DND-41 (cell line): Measurements from ENCODE around the gene TBCD.

ENCODE experiments used
- CTCF ChIP-seq: IDR thresholded peaks from 2 replicates; pipeline ENCODE4 v1.5.1; 2012; ENCODE audit warnings: borderline replicate concordance, low read length, moderate library complexity, mild to moderate bottlenecking; ENCODE audit not compliant: poor library complexity, severe bottlenecking; ENCODE audit errors: extremely low read depth
- EZH2 ChIP-seq: IDR thresholded peaks from 3 replicates; pipeline ENCODE4 v1.6.1; 2012; ENCODE audit warnings: borderline replicate concordance, low read depth, mild to moderate bottlenecking, moderate library complexity, low read length, inconsistent platforms; ENCODE audit not compliant: severe bottlenecking

GRCh38 chr17:82848022-82848592, 96.2 kb downstream of the TBCD start:
- TF ChIP-seq CTCF (no peak), EZH2 (no peak)
